HG03432 (cell line): ENCODE data around the gene BMPER.

Experiments used
- ATAC-seq: cut with Tn5 transposase; IDR thresholded peaks from one replicate; pipeline ENCODE4 v1.9.1; 2021; ENCODE audit warnings: mild to moderate bottlenecking, moderate library complexity; ENCODE audit not compliant: unreplicated experiment

The BMPER gene

GRCh38 chr7:33961948-33962347, 56.6 kb downstream of the BMPER start:
- no peak for ATAC-seq

- no peak for ATAC-seq
These were observed 59.3 kb downstream of the BMPER start for GRCh38 chr7:33964417-33965182.

DNA sequence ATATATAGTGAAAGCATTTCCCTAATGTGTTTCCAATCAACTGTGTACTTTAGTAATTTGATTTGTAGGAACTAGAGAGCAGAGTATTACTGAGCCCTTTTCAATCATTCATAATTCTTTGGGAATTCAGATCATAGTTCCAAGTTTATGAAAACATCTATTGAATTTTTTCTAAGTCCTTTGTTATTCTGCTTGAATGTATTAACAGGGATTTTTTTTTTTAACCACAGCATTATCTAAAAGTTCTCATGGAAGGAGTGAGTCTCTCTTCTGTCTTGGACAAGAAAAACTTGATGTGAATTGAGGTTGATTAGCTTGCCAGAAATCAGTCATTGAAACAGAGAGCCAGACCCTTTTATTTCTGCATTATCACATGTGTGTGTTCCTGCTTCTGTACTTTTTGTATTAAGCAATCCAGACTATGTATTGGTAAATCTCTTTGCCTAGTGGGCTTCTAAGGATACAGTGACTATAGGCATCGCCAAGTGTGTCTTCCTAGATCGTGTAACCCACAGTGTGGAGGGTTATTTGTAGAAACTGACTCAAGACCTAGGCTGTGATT, 59.9 kb downstream of the BMPER start:
- ATAC-seq: no peak

DNA sequence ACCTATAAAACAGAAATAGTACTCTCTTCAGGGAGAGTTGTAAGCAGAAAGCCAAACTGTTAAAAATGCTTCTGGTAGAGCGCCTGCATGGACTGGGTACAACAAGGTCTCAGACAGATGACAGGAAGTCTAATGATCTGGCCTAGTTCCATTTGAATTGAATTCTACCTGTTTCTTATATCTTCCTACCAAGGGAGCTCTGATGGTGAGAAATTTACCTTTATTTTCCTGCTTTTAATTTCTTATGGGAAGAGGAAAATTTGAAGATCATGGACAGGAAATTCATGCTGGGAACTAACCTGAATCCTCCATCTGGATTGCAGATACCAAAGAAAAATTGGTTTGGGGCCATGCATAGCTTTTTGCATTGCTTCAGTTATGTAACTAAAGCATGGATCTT, 63.3 kb downstream of the BMPER start:
- no peak for ATAC-seq

- ATAC-seq: no peak
These were observed 65.2 kb downstream of the BMPER start for GRCh38 chr7:33970536-33970935.

DNA sequence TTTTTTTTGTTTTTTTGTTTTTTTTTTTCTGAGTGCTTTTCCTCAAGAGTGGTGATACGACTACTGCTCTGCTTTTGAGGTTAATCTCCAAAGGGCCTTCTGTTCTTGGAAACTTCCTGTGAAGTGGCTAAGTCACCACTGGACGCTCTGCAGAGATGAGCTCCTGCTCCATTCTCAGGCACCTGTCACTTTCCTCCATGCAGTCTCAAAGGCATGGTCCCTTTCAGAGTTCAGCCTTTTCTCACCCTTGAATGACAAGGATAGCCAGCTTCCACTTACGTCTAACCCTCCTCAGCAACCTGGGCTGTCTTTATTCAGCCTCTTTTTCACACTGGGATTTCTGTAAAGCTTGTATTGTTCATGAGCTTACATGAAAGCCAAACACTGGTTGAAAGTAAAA, 65.8 kb downstream of the BMPER start:
- no peak for ATAC-seq

DNA sequence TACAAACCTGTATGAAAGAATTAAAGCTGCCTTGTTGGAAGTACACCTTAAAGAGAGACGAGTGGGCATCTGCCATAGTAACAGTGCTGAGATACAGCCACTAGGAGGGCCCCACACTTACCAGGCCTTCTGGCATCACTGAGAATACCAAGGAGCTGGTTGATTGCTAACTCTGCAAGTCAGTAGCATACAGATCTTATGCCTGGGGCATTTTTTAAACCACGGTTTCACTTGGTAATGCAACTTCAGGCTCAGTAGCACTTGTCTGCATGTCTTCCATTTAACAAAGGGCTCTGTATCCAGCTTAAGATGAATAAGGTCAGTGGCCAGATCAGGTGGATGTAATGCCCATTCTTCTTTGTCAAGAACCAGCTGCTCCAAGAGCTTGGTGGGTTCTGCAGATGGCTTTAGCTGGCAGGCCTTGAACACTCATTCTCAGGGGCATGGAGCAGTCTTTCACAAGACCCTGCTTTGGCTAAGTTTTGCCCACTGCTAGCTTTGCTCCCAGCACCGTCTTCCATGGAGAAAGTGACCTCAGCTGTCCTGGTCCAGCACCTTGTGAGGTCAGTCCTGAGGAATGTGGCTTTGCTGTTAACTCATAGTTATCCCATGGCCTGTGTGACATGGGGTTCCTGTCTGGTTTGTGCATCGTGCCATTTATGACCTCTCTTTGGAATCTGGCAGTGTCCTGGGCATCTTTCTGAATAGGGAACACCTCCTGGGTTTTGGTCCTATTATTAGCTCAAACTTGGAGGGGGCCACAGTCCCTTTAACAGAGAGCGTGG, 68.1 kb downstream of the BMPER start:
- no peak for ATAC-seq

DNA sequence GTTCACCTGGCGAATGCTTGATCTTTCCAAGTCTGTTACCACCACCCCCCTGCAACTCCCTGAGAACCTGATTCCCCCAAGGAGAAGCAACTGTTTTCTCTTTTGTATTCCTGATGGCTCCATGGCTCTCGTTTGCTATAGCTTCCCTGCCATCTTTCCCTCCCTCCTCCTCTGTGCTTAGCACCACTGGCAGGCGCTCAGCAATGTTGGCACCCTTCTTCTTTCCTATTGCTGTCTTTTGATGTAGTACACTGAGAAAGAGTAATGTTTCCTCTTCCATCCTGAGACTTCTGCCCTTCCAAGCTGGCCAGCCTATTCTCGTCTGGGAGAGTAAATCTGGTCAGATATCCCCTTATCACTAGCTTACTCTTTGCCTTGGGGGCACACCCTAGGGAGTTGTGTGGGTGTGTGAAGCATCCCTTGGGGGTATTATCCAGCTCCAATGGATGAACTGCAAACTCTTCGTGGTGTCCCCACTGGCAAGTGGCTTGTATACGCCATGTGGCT, 74.0 kb downstream of the BMPER start:
- ATAC-seq: no peak

- no peak for ATAC-seq
These were observed 74.5 kb downstream of the BMPER start for GRCh38 chr7:33979807-33980355.

DNA sequence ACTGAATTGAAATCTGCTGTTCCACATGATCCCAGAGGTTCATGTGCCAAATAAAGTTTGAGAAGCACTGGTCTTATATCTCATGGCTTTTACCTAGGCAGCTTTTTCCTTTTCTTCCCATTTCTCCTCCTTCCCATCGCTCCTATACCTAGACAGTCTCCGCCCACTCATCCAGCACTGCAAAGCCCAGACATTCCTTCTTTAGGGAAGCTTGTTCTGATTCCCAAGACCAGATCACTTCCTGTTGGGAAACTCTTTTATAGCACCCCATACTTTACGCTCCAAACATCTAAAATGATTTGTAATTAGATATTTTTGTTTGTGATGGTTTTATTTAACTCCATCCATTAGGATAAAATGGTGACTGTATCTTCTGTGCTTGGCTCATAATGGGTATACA, 75.9 kb downstream of the BMPER start:
- ATAC-seq: no peak

- ATAC-seq: no peak
These were observed 76.5 kb downstream of the BMPER start for GRCh38 chr7:33981671-33982424.

GRCh38 chr7:33982425-33982786, 77.1 kb downstream of the BMPER start:
- ATAC-seq: no peak

DNA sequence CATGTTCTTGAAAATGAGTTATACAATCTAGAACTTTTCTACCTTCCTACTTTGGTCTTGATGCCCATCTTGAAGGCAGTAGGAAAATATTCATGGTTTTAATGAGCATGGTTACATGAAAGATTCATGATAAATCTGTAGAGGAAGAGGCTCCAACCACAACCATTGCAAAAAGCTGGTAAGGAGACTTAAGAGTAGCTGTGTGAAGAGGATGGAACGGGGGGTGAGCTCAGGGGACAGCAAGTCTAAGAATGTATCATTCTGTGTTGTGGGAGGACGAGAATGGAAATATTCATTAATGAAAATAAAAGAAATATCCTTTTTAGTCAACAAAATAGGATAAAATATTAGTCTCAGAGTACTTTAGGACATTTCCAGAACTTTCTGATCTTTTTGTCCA, 81.1 kb downstream of the BMPER start:
- ATAC-seq: no peak

- no peak for ATAC-seq
These were observed 81.9 kb downstream of the BMPER start for GRCh38 chr7:33986951-33987947.

- no peak for ATAC-seq
These were observed 91.6 kb downstream of the BMPER start for GRCh38 chr7:33996899-33997298.

GRCh38 chr7:33998476-33998875, 93.1 kb downstream of the BMPER start:
- ATAC-seq: no peak

- ATAC-seq: no peak
These were observed 105.8 kb downstream of the BMPER start for GRCh38 chr7:34011017-34011695.

DNA sequence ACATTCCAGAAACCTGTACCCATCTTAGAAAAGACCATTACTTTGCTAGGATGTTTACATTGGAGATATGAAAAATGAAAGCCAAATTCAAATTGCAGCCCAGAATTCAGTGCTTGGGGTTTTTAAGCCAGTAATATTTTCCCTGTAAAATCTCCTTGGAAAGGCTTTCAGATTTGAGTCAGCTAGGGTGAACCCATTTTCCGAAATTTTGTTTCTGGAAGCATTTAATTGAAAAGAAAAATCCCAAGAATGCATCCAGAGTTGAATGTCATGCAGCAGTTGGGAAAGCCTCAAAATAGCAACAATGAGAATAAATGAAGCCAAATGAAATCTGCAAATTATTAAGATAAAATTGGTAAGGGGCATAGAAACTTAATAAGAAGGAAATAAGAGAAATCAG, 106.4 kb downstream of the BMPER start:
- ATAC-seq: no peak

GRCh38 chr7:34013421-34013820, 108.1 kb downstream of the BMPER start:
- ATAC-seq: no peak
